Measurements from ENCODE around the gene SLC17A4.

The SLC17A4 gene

GRCh38 chr6:25750906-25751305 lies 3.6 kb upstream of the SLC17A4 start:
- no peak for DNase-seq

GRCh38 chr6:25753079-25753478 lies 1.5 kb upstream of the SLC17A4 start:
- DNase-seq: no peak

- DNase-seq: no peak
Observed at GRCh38 chr6:25755483-25755882, 941 bp downstream of the SLC17A4 start.

GRCh38 chr6:25756382-25757363 lies 2.1 kb downstream of the SLC17A4 start:
- DNase-seq: no peak

GRCh38 chr6:25757936-25758642 lies 3.5 kb downstream of the SLC17A4 start:
- DNase-seq: no peak

GRCh38 chr6:25764611-25765010 lies 10.1 kb downstream of the SLC17A4 start:
- no peak for DNase-seq

- no peak for DNase-seq
Observed at GRCh38 chr6:25768566-25768965, 14.0 kb downstream of the SLC17A4 start.

GRCh38 chr6:25769983-25770382 lies 15.4 kb downstream of the SLC17A4 start:
- DNase-seq: no peak

GRCh38 chr6:25774120-25774715 lies 19.7 kb downstream of the SLC17A4 start:
- DNase-seq: no peak

GRCh38 chr6:25777031-25777430 lies 22.5 kb downstream of the SLC17A4 start:
- no peak for DNase-seq

GRCh38 chr6:25777856-25778649 lies 23.5 kb downstream of the SLC17A4 start:
- no peak for DNase-seq

- DNase-seq: no peak
Observed at GRCh38 chr6:25781134-25781533, 26.6 kb downstream of the SLC17A4 start.

GRCh38 chr6:25787428-25787827 lies 32.9 kb downstream of the SLC17A4 start:
- no peak for DNase-seq

- DNase-seq: no peak
Observed at GRCh38 chr6:25788305-25788922, 33.9 kb downstream of the SLC17A4 start.

- DNase-seq: no peak
Observed at GRCh38 chr6:25789475-25789874, 34.9 kb downstream of the SLC17A4 start.

GRCh38 chr6:25792016-25792415 lies 37.5 kb downstream of the SLC17A4 start:
- no peak for DNase-seq

GRCh38 chr6:25793970-25794369 lies 39.4 kb downstream of the SLC17A4 start:
- no peak for DNase-seq

GRCh38 chr6:25794784-25795183 lies 40.2 kb downstream of the SLC17A4 start:
- no peak for DNase-seq

GRCh38 chr6:25801436-25801835 lies 46.9 kb downstream of the SLC17A4 start:
- no peak for DNase-seq

GRCh38 chr6:25804804-25805203 lies 50.3 kb downstream of the SLC17A4 start:
- DNase-seq: no peak

GRCh38 chr6:25815194-25815593 lies 60.7 kb downstream of the SLC17A4 start:
- no peak for DNase-seq

- no peak for DNase-seq
Observed at GRCh38 chr6:25816252-25816651, 61.7 kb downstream of the SLC17A4 start.
